SH-SY5Y (cell line): ENCODE data around the gene ACADM.

Experiments used
- GATA2 ChIP-seq: IDR thresholded peaks from 2 replicates; pipeline ENCODE4 v1.6.1; 2011; ENCODE audit warnings: mild to moderate bottlenecking, low read depth, low read length
- GATA3 ChIP-seq: IDR thresholded peaks from 2 replicates; pipeline ENCODE4 v1.6.1; 2011; ENCODE audit warnings: low read depth, mild to moderate bottlenecking, low read length, moderate library complexity

ACADM gene

DNA sequence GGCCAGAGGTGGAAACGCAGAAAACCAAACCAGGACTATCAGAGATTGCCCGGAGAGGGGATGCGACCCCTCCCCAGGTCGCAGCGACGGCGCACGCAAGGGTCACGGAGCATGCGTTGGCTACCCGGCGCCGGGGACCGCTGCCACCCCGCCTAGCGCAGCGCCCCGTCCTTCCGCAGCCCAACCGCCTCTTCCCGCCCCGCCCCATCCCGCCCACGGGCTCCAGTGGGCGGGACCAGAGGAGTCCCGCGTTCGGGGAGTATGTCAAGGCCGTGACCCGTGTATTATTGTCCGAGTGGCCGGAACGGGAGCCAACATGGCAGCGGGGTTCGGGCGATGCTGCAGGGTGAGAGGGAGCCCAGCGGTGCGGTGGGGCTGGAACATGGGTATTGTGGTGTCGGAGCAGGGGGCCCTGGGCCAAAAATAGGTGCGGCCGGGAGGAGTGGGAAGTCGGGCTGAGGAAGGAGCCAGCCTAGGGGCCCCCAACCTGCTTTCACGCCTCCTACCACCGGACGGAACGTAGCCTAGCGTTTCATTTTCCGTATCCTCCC, at the start of gene ACADM:
Gene ACADM, plus strand, starts transcription at position 238 of the 551 bp plus-strand sequence. Its CDS starts 79 bp downstream, at position 317.
- TF ChIP-seq GATA2: no peak
- no peak for TF ChIP-seq GATA3

DNA sequence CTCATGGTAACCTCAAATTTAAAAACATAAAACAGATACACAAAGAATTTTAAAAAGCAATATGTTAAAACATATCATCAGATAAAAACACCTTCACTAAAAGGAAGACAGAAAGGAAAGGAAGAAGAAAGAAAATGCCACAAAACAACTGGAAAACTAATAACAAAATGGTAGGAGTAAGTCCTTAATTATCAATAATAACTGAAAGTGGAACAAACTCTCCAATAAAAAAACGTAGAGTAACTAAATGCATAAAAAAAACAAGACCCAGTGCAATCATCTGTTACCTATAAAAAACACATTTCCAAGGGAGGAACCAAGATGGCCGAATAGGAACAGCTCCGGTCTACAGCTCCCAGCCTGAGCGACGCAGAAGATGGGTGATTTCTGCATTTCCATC, 47.1 kb upstream of the ACADM start:
- TF ChIP-seq GATA2 (no peak), GATA3 (no peak)

DNA sequence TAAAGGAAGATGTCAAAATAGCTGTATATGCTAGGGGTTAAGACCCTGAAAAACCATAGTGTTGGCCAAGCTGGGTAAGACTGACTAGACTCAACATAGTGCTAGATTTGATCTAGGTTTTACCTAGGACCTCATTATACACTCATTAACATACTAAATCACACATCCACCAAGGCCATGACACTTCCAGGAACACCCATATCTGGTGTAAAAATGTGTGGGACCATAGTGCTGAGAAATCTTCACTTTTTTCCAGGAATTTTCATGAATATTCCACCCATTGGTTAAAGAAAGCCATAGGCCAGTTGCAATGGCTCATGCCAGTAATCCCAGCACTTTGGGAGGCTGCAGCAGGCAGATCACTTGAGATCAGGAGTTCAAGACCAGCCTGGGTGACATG, 34.0 kb upstream of the ACADM start:
- TF ChIP-seq GATA2 (no peak), GATA3 (no peak)

DNA sequence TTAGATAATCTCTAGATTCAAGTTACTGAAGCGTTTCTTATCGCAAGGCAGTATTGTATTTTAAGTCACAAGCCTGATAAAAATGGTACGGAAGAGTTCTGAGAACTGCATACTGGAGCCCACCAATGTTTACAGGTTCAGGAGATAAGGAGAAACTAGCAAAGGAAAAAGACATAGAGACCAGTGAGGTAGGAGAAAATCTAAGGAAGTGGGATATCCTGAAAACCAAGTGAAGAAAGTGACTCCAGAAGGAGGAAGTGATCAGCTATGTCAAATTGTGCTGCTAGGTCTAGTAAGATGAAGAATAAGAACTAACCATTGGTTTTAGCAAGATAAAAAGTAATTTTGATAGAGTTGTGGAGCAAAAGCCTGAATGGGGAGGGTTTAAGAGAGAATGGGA, 31.0 kb upstream of the ACADM start:
- no peak for TF ChIP-seq GATA3
- no peak for TF ChIP-seq GATA2

DNA sequence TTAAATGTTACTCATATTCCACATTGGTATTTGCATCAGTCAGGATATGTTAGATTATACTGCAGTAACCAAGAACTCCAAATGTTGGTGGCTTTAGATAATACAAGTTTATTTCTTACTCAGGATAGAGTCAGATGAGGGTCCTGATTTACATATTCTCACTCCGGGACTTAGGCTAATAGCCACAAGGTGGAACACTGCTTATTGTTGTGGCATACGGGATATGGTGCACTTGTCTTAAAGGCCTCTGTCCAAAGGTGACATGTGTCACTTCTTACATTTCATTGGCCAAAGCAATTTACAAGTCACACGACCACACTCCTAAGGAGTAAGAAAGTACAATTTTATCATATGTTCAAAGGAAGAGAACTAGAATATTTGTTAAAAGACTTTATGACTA, 28.5 kb upstream of the ACADM start:
- TF ChIP-seq GATA3 (no peak), GATA2 (no peak)

DNA sequence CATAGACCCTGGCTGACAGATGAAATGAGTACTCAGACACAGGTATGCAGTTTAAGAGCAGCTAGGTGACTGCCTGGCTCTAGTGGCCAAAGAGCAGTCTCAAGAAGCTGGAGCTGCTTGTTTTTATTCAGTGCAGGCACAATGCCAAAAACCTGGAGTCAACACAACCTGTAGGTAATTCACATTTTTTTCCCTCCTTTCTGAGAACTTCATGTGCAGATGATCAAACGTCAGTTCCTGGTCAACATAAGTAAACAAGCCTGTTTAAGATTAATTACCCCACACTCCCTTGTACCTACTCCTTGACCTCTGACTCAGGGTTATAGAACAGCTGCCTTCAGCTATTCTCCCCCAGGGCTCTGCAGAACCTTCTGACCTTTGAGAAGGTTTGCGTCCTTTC, 17.3 kb upstream of the ACADM start:
- TF ChIP-seq GATA2 (no peak), GATA3 (no peak)

DNA sequence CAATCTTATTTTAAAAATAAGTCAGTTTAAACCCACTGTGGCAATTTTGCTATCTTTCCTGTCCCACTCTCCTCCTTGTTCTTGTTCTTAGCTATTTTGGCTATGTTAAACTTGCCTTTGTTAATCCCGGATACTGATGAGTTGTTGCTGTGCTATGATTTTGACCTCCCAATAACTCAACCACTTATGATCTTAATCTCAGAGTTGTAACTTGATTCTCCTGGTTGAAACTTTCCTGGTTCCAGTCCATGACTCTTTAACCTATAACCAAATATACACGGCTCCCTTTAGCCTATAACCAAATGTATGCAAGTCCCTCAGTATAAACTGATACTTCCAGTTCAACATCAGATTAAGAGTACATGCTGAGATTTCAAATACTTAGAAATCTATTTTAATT, 15.6 kb upstream of the ACADM start:
- no peak for TF ChIP-seq GATA3
- no peak for TF ChIP-seq GATA2

DNA sequence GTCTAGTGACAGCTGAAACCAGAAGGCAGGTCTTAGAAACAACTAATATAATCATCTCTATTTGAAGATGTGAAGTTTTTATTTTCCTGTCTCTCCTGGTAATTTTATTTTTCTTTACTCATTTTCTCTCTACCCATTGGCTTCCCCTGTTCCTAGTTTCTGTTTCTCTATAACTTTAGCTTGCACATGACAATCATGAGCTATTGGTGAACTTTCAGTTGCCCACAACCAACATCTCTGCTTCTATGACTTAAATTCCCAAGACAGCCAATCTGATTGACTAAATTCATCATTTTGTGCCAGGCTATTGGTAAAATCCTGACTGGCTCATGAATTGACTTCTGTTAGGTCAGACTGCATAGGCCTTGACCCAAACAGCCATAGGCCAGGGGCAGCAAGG, 13.7 kb upstream of the ACADM start:
- no peak for TF ChIP-seq GATA2
- TF ChIP-seq GATA3: no peak

DNA sequence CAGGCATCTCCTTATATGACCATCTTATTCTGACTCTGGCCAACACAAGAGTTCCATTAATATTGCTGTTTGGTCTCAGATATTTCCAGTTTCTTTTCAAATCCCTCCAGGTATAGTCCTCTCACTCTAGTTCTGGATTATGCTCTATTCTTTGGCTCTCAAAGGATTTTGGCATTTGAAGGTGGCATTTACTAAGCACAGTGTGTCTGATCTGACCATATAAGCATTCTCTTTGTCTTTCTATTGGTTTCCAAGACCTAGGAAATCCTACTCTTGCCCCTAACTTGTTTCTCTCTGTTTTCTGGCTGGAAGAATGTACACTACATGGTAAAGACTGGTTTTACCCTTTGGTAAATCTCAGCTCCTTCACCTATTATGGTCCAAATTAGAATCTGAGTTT, 12.7 kb upstream of the ACADM start:
- TF ChIP-seq GATA3 (no peak), GATA2 (no peak)

DNA sequence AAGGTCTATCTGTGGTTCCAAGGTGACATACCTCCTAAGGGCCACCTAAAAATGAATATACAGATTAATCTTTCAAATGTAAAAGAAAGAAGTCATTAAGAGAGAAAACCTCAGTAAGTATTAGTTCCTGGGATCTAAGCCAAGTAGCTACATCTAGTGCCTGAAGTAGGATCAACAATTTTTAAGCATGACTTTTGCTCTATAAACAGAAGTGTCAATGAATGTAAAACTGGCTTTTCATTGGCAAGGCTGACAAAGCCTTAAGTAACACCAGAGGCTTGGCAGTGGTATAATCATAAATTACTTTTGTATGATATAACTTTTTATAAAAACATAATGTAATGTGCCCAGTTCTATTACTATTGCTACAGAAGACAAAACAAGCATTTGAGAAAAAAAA, 12.2 kb upstream of the ACADM start:
- TF ChIP-seq GATA3: no peak
- no peak for TF ChIP-seq GATA2

DNA sequence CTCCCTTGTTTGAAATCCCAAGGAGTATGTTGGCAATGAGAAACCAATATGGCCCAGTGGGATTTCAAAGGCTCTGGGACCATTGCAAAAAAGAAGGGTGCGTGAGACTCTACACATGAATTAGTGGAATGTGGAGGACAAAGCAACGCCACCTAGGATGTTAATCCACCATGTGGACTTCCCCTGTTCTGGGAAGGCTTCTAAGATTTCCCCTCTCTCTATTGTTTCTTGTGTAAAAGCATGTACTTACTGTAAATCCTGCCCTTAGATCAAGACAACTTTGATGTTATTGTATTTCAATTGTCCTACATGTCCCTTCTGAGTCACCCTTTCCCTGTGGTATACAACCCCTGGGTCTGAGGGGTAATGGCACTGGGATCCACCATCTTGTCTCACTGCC, 4.7 kb upstream of the ACADM start:
- TF ChIP-seq GATA3 (no peak), GATA2 (no peak)

DNA sequence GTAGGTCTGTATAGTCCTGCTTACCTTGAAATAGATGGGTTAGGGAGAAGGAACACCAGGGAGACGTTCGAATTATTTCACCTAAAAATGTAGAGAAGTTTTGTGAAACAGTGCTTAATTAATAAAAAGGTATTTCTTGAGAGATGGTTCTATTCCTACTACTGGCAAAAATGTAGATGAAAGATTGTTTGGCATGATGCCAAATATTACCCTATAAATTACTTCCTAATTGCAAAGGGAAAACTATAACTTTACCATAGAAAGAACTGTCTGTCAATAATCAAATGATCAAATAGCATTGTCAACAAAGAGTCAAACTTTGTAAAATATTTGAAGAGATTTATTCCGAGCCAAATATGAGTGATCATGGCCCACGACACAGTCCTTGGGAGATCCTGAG, 4.2 kb upstream of the ACADM start:
- TF ChIP-seq GATA3 (no peak), GATA2 (no peak)

DNA sequence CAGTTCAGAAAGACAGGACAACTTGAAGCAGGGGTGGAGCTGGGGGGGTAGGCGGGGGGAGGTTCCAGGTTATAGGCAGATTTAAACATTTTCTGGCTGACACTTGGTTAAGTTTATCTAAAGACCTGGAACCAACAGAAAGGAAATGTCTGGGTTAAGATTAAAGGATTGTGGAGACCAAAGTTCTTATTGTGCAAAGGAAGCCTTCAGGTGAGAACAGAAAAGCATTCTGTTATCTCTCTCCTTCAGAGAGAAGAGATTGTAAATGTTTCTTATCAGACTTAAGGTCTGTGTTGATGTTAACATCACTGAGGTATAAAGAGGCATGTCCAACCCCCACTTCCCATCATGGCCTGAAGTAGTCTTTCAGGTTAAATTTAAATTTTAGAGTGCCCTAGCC, 3.7 kb upstream of the ACADM start:
- TF ChIP-seq GATA3 (no peak), GATA2 (no peak)

DNA sequence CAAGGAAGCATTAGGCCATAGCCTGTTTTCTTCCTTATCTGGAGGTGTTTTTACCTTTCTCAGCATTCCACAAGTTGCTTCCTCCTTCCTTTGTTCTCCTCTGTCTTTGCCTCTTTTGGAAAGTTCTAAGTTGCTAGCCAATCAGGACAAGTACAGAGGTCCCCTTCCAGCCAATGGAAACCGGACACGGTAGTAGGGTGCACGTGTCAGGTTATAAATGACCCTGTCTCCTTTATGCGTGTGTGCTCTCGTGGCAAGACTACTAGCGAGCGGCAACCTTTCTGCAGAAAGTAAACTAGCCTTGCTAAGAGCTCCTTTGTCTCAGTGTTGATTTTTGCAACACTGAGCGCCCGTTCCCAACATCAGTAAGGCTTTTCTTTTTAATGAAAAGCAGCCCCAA, 1.5 kb upstream of the ACADM start:
- TF ChIP-seq GATA3 (no peak), GATA2 (no peak)

DNA sequence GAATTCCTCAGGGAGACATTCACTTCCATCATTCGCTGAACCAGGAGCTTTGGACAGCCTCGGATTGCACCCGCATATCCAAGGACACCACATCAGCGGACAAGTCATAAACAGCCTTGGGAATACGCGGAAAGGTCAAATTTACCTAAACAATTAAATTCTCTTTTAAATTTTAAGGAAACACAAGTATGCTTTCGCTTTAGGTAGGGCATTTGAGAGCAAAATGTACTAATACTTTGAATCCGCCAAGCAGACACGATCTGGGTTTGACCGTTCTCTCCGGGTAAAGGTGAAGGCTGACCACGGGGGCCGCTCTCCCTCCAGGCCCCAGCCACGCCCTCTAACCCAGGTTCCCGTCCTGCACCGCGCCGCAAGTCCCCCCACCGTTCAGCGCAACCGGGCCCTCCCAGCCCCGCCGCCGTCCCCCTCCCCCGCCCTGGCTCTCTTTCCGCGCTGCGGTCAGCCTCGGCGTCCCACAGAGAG, 479 bp upstream of the ACADM start:
- TF ChIP-seq GATA3: no peak
- TF ChIP-seq GATA2: no peak

DNA sequence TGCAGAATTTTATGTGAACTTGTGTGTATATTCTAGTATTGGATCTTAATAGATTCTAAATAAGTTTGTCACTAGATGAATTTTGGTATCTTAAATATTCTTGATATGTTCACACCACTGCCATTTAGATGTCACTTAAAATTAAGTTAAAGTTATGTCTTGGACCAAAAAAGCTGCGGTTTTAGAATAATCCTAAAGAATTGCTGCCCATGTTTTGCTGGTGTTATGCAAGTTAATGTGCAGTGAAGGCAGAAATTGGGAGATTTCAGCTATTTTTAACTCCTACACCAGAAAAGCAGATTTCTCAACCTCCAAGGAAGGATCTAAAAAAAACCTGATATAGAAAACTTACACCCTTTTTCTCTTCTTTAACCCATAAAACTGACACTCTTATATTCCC, 757 bp downstream of the ACADM start:
- TF ChIP-seq GATA2: no peak
- TF ChIP-seq GATA3: no peak

DNA sequence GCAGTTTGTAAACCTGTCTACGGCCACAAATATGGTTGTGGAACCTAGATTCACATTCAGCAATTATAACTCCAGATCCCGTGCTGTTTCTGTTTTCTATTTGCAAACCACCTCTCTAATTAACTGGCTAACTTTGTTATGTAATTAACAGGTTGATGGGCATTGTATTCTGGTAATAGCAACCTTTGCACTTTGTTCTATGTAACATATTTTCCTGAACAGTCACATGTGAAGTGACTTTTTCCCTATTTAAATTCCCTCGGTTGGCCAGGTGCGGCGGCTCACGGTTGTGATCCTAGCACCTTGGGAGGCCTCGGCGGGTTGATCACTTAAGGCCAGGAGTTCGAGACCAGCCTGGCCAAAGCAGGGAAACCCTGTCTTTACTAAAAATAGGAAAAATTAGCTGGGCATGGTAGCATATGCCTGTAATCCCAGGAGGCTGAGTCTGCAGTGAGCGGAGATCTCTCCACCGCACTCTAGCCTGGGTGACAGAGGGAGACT, 1.4 kb downstream of the ACADM start:
- TF ChIP-seq GATA2: no peak
- no peak for TF ChIP-seq GATA3

DNA sequence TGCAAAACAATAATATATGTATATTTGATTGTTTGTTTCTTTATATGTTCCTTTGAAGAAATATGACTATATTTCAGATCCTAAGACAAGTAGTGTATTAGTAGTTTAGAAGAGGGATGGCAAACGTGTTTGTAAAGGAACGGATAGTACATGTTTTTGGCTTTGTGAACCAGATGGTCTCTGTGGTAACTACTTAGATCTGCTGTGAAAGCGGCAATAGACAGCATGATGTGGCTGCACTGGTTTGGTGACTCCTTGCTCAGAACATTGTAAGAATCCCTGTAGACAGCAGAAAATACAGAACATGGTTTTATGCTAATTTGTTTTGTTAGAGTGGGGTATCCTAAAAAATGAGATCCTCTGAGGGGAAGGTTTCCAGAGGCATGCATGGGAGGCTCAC, 3.1 kb downstream of the ACADM start:
- TF ChIP-seq GATA2 (no peak), GATA3 (no peak)

DNA sequence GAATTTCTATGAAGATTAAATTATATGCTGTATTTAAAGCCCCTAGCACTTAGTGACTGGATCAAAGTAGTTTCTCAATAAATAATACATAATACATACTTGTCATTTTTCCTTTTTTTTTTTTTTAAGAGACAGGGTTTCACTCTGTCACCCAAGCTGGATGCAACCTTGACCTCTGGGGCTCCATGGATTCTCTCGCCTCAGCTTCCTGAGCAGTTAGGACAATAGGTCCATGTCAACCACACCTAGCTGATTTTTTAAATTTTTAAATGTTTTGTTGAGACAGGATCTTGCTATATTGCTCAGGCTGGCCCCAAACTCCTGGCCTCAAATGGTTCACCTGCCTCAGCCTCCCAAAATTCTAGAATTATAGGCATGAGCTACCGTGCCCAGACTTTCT, 5.9 kb downstream of the ACADM start:
- TF ChIP-seq GATA2: no peak
- TF ChIP-seq GATA3: no peak
